B cell (primary cell): ENCODE data around the gene VTCN1. TPM values are rescaled to one million over a fixed set of nuclear protein-coding genes. Genes with fewer than 3 reads are reported as not detected.
"Not testable (repeated sequence)": the region's sequence is repeated elsewhere in the genome, so short reads cannot be mapped to it uniquely, and the experiment has no call there.

Experiments
- ATAC-seq: fragments of 200-7000 bp; cut with Tn5 transposase; one replicate; pipeline ENCODE4 v1.10.0; 2021; ENCODE audit warnings: low read depth, mild to moderate bottlenecking, moderate number of reproducible peaks, moderate library complexity
- CTCF ChIA-PET: fragments of 350-600 bp; sonication (Branson Sonifier 250); formaldehyde crosslinking; loops from one replicate; lab custom pipeline; 2021; ENCODE audit warnings: antibody characterized with exemption, inconsistent platforms; lab: Charles Lee
- POLR2A ChIA-PET: fragments of 350-600 bp; sonication (Branson Sonifier 250); formaldehyde crosslinking; loops from one replicate; lab custom pipeline; 2021; ENCODE audit warnings: antibody characterized with exemption; lab: Charles Lee
- DNase-seq: peaks from one replicate; pipeline ENCODE4 v3.0.0; 2013
- H2AFZ ChIP-seq: 2 replicates; pipeline ENCODE4 v1.6.1; 2012; ENCODE audit warnings: mild to moderate bottlenecking, low read depth, low read length; ENCODE audit not compliant: insufficient read depth, poor library complexity, severe bottlenecking
- H3K27ac ChIP-seq, 2 donors: 1 replicate in 1 of 2; 2 replicates in 1 of 2; pipeline ENCODE4 v1.5.1; 2012 to 2013; ENCODE audit warnings: low read length in 2 of 2, mild to moderate bottlenecking in 2 of 2, moderate library complexity in 1 of 2
- H3K27me3 ChIP-seq, 4 experiments: fragments of 200-600 bp in 1 of 4; sonication (generic) in 1 of 4; replicated peaks in 1 of 4; 1 replicate in 2 of 4; 2 replicates in 2 of 4; pipeline versions ENCODE4 v1.6.1 to v1.7.0; 2013 to 2016; ENCODE audit warnings: low read length in 3 of 4, mild to moderate bottlenecking in 2 of 4, mixed read lengths in 1 of 4, moderate library complexity in 1 of 4; ENCODE audit not compliant: insufficient read depth in 4 of 4, control insufficient read depth in 3 of 4; ENCODE audit errors: control extremely low read depth in 1 of 4
- H3K36me3 ChIP-seq, 2 experiments: replicated peaks in 1 of 2; 1 replicate in 1 of 2; 2 replicates in 1 of 2; pipeline versions ENCODE4 v1.6.1 to v1.7.1; 2013; ENCODE audit warnings: low read length in 1 of 2; ENCODE audit not compliant: insufficient read depth in 2 of 2, control insufficient read depth in 1 of 2; ENCODE audit errors: control extremely low read depth in 1 of 2, extremely low read depth in 1 of 2
- H3K4me1 ChIP-seq, 2 donors: fragments of 200-600 bp in 1 of 2; sonication (generic) in 1 of 2; 1 replicate in 1 of 2; 2 replicates in 1 of 2; pipeline versions ENCODE4 v1.5.1 to v1.6.1; 2013 to 2017; ENCODE audit warnings: low read length in 2 of 2; ENCODE audit not compliant: control insufficient read depth in 2 of 2, insufficient read depth in 2 of 2
- H3K4me2 ChIP-seq: replicated peaks from 2 replicates; pipeline ENCODE3; 2012; ENCODE audit warnings: mild to moderate bottlenecking, low read depth, low read length; ENCODE audit not compliant: poor library complexity, severe bottlenecking
- H3K4me3 ChIP-seq, 5 experiments: fragments of 200-600 bp in 1 of 5; sonication (generic) in 1 of 5; 1 replicate in 3 of 5; 2 replicates in 2 of 5; pipeline versions ENCODE4 v1.5.1 to v1.7.0; 2011 to 2016; ENCODE audit warnings: low read length in 4 of 5, mild to moderate bottlenecking in 4 of 5, low read depth in 2 of 5, control low read depth in 1 of 5, moderate library complexity in 1 of 5; ENCODE audit not compliant: insufficient read depth in 1 of 5; ENCODE audit errors: control extremely low read depth in 1 of 5, extremely low read depth in 1 of 5
- H3K79me2 ChIP-seq: fragments of 200-600 bp; sonication (generic); one replicate; pipeline ENCODE4 v1.6.0; 2016; ENCODE audit warnings: low read length; ENCODE audit not compliant: control insufficient read depth, insufficient read depth
- H3K9ac ChIP-seq: fragments of 200-600 bp; sonication (generic); 2 replicates; pipeline ENCODE4 v1.6.1; 2017; ENCODE audit warnings: mild to moderate bottlenecking, low read length, moderate library complexity
- H3K9me3 ChIP-seq, 3 donors: one replicate each; pipeline versions ENCODE4 v1.6.1 to v1.7.1; 2013; ENCODE audit warnings: low read length in 2 of 3; ENCODE audit not compliant: control insufficient read depth in 2 of 3, insufficient read depth in 1 of 3; ENCODE audit errors: control extremely low read depth in 1 of 3
- H4K20me1 ChIP-seq: 2 replicates; pipeline ENCODE4 v1.6.0; 2012; ENCODE audit warnings: mild to moderate bottlenecking, low read length; ENCODE audit not compliant: insufficient read depth, control insufficient read depth, poor library complexity, severe bottlenecking
- H3K27ac Mint-ChIP-seq: one replicate; pipeline ENCODE4 v1.8.0; 2021; ENCODE audit warnings: mixed read lengths
- H3K27me3 Mint-ChIP-seq: one replicate; pipeline ENCODE4 v1.8.0; 2021; ENCODE audit warnings: mixed read lengths
- H3K4me1 Mint-ChIP-seq: one replicate; pipeline ENCODE4 v1.8.0; 2021; ENCODE audit warnings: mixed read lengths
- H3K4me3 Mint-ChIP-seq: one replicate; pipeline ENCODE4 v1.8.0; 2021; ENCODE audit warnings: mixed read lengths
- H3K9me3 Mint-ChIP-seq: one replicate; pipeline ENCODE4 v1.8.0; 2022; ENCODE audit warnings: mixed read lengths; ENCODE audit not compliant: insufficient read depth
- EZH2 ChIP-seq: IDR thresholded peaks from 2 replicates; pipeline ENCODE4 v1.6.1; 2012; ENCODE audit warnings: borderline replicate concordance, low read depth, mild to moderate bottlenecking, moderate library complexity, low read length; ENCODE audit not compliant: insufficient read depth, poor library complexity, severe bottlenecking
- WGBS: methylation state at CpG from one replicate; pipeline ENCODE4 v1.1.5; 2013; ENCODE audit warnings: missing lambda C conversion rate; ENCODE audit not compliant: insufficient coverage; 5-methylcytosine and 5-hydroxymethylcytosine counted together
- intact Hi-C: fragments of 100-400 bp; cut with micrococcal nuclease; formaldehyde crosslinking; loops from one replicate; pipeline ENCODE4 v1.10.0; 2022
- polyA plus RNA-seq: library from polyadenylated mRNA; depleted of rRNA; stranded (reverse); fragments of >200 nt; gene quantifications from 2 replicates; pipeline ENCODE4 v1.2.3, GENCODE V29; 2012
- total RNA-seq, 2 donors: library from RNA; stranded (reverse); fragments of 120-200 nt in 1 of 2; gene quantifications; 1 replicate in 1 of 2; 2 replicates in 1 of 2; pipeline versions ENCODE4 v1.2.3 to v1.2.4, GENCODE V29; 2013 to 2022
- TF ChIP-seq, protein P1 (sequence below): fragments of 200-600 bp; IDR thresholded peaks from one replicate; pipeline ENCODE4 v1.8.0; 2022; ENCODE audit warnings: antibody characterized with exemption, mild to moderate bottlenecking

VTCN1 gene
- total and polyA plus RNA-seq, 2 donors (not counting 1 experiment from before 2014, with no cell fraction given), result not detected

DNA sequence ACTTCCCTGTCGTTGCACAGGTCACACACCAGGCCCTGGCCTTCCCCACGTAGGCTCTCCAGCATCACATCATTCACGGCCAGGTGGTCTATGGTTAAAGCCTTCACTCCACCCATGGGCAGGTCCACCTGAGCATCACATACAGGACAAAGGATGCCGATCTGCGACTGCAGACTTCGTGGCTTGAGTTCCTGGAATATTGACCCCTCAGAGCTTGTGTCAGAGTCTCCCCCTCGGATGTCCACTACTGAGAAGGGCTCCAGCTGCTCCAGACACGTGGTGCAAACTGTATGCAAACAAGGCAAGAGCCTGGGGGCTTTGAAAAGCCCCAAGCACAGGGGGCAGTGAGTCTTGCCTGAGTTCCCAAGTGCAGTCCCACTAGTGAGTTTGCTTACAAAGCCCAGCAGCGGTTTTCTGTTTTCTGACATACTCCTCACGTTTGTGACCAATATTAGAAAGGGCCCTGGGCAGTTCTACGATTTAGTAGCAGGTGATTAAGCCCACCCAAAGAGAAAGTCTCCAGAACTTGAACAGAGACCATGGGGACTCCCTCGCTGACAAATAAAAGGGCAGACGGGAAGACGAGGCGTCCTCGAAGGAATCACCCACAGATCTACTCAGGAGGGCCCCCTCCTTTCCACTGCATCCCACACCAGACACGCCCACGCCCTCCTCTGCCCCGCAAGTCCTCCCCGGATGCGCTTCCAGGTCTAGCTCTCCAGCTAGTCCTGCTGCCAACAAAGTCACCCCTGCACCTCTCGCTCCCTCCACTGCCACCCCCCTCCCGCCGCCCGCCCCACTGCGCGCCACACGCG, 89.7 kb downstream of the VTCN1 start:
- intact Hi-C loops, result loop anchor here (1.0 to 10.0 kb wide), 3 partner anchors 246 to 986 kb away; partner anchors contain the start of genes GDAP2, MAN1A2 and WDR3
- peak overlapping the region; percentile 82 for H3K9ac ChIP-seq
- DNase-seq (peak; percentile 10), ATAC-seq (no peak)
- WGBS, result 24% methylated on average over 28 of the region's 29 CpGs
- H4K20me1 ChIP-seq, result no peaks in the 10 kb centered on the region
- Mint-ChIP-seq H3K4me3 (peak overlapping the region; percentile 92), H3K4me1 (peaks cover 7% of the 10 kb centered on the region), H3K27ac (peak overlapping the region; percentile 22), H3K9me3 (no peaks in the 10 kb centered on the region), H3K27me3 (no peaks in the 10 kb centered on the region)
- H2AFZ ChIP-seq, result peak overlapping the region; percentile 94
- ChIA-PET CTCF (interaction anchor here (0.6 to 2.3 kb wide), 4 partner anchors 8 to 61 kb away, joined by 3 to 18 read pairs (median 4); partner anchors contain the start of gene TTF2), POLR2A (no interaction called here)
- H3K9me3 ChIP-seq, result no peaks in the 10 kb centered on the region
- H3K79me2 ChIP-seq, result no peaks in the 10 kb centered on the region
- H3K27me3 ChIP-seq, result peaks cover 0 to 11% (median 3%) of the 10 kb centered on the region in 4 experiments
- H3K36me3 ChIP-seq, result no peaks in the 10 kb centered on the region
- TF ChIP-seq, protein P1, sequence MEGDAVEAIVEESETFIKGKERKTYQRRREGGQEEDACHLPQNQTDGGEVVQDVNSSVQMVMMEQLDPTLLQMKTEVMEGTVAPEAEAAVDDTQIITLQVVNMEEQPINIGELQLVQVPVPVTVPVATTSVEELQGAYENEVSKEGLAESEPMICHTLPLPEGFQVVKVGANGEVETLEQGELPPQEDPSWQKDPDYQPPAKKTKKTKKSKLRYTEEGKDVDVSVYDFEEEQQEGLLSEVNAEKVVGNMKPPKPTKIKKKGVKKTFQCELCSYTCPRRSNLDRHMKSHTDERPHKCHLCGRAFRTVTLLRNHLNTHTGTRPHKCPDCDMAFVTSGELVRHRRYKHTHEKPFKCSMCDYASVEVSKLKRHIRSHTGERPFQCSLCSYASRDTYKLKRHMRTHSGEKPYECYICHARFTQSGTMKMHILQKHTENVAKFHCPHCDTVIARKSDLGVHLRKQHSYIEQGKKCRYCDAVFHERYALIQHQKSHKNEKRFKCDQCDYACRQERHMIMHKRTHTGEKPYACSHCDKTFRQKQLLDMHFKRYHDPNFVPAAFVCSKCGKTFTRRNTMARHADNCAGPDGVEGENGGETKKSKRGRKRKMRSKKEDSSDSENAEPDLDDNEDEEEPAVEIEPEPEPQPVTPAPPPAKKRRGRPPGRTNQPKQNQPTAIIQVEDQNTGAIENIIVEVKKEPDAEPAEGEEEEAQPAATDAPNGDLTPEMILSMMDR, result no peak
- no peak for TF ChIP-seq EZH2
- peak overlapping the region; percentile 85 for H3K4me2 ChIP-seq
- H3K27ac ChIP-seq, result no peak overlapping the region
- H3K4me1 ChIP-seq, result peaks cover 9 to 15% of the 10 kb centered on the region in 2 donors
- H3K4me3 ChIP-seq, result peak overlapping the region; percentile 44 to 88 (median 80)

DNA sequence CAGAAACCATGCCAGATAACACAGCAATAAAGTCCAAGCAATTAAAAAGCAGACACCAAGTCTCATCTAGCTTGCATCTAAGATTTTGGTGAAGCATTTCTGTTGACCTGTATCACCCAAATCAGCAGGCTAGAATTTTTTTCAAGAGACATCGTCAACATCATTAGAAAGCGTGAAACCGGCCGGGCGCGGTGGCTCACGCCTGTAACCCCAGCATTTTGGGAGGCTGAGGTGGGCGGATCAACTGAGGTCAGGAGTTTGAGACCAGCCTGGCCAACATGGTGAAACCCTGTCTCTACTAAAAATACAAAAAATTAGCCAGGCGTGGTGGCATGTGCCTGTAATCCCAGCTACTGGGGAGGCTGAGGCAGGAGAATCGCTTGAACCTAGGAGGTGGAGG, 91.6 kb downstream of the VTCN1 start:
- intact Hi-C loops, H4K20me1 ChIP-seq, H3K27ac ChIP-seq, H2AFZ ChIP-seq, H3K4me3 ChIP-seq, H3K9me3 ChIP-seq, ATAC-seq, H3K79me2 ChIP-seq, H3K27me3 Mint-ChIP-seq, H3K36me3 ChIP-seq, H3K9me3 Mint-ChIP-seq, H3K9ac ChIP-seq, H3K27ac Mint-ChIP-seq, H3K27me3 ChIP-seq, H3K4me3 Mint-ChIP-seq, H3K4me2 ChIP-seq, DNase-seq: not testable (repeated sequence)
- H3K4me1 ChIP-seq, result peaks cover 9 to 15% of the 10 kb centered on the region in 2 donors
- peaks cover 10% of the 10 kb centered on the region for H3K4me1 Mint-ChIP-seq
- 100% methylated on average over 2 of the region's 10 CpGs for WGBS
- POLR2A ChIA-PET, result interaction anchor here (0.6 kb wide), 1 partner anchor 64 kb away, joined by 6 read pairs; no protein-coding TSS in a partner anchor
- CTCF ChIA-PET, result interaction anchor here (1.4 to 2.3 kb wide), 2 partner anchors 9 to 59 kb away, joined by 3 to 18 read pairs; partner anchors contain the start of gene TTF2
